Measurements from ENCODE around the gene MDN1. TPM values are rescaled to one million over a fixed set of nuclear protein-coding genes. Genes with fewer than 3 reads are reported as not detected.
A peak's percentile ranks its signal among the peaks of the same experiment; 100 is the strongest.
"Not testable (repeated sequence)": the region's sequence is repeated elsewhere in the genome, so short reads cannot be mapped to it uniquely, and the experiment has no call there.

MDN1 gene
- total RNA-seq, 1 experiment from 2014 or later: 117 TPM

GRCh38 chr6:89828988-89829471, 9.4 kb upstream of the MDN1 start:
- no peak overlapping the region for H2AK5ac ChIP-seq (ENCODE audit: insufficient read length, low read length)
- no peak overlapping the region for H3K18ac ChIP-seq (ENCODE audit: insufficient read length, low read depth, low read length)
- no peak overlapping the region for H2BK120ac ChIP-seq (ENCODE audit: low read depth, low read length, poor library complexity, severe bottlenecking)
- no peaks in the 10 kb centered on the region for H3K9me3 ChIP-seq (ENCODE audit: control insufficient read depth, low read depth, low read length)
- no peaks in the 10 kb centered on the region for H3K79me1 ChIP-seq (ENCODE audit: insufficient read depth, low read depth, low read length, poor library complexity, severe bottlenecking)
- H2BK15ac ChIP-seq (ENCODE audit: low read depth, low read length): no peak overlapping the region
- Mint-ChIP-seq H3K27ac (peak overlapping the region; percentile 88 to 99 (median 94)), H3K4me1 (peaks cover 15 to 17% of the 10 kb centered on the region in 2 experiments; a peak in 3 of 4 replicates), H3K36me3 (ENCODE audit: insufficient read depth in 1 of 3, low read depth in 3 of 3) (peaks cover 22 to 30% (median 28%) of the 10 kb centered on the region in 3 experiments), H3K4me3 (peak overlapping the region; percentile 89 to 98), H3K27me3 (ENCODE audit: low read depth) (no peaks in the 10 kb centered on the region), H3K9me3 (no peaks in the 10 kb centered on the region)
- no peak overlapping the region for H2BK12ac ChIP-seq (ENCODE audit: insufficient read length, low read depth, low read length)
- WGBS (ENCODE audit: extremely low coverage, insufficient read length, low lambda C conversion rate): no CpG with 5 or more reads among the region's 18 CpGs
- peak overlapping the region; percentile 60 for H3K4me2 ChIP-seq (ENCODE audit: insufficient read depth, insufficient read length, low read length)
- H3K14ac ChIP-seq (ENCODE audit: insufficient read depth, low read length): no peak overlapping the region
- no peak overlapping the region for H4K5ac ChIP-seq (ENCODE audit: insufficient read length, low read depth, low read length)
- H3K23me2 ChIP-seq (ENCODE audit: insufficient read length, low read depth, low read length, poor library complexity, severe bottlenecking): peaks cover 9% of the 10 kb centered on the region
- no peak overlapping the region for H3K27ac ChIP-seq (ENCODE audit: insufficient read length, low read depth, low read length)
- H3K23ac ChIP-seq (ENCODE audit: insufficient read length, low read depth, low read length): no peak overlapping the region
- H3K4me1 ChIP-seq (ENCODE audit: insufficient read depth, low read length): no peaks in the 10 kb centered on the region
- no peak overlapping the region for H3T11ph ChIP-seq (ENCODE audit: low read length)
- H3K9ac ChIP-seq (ENCODE audit: extremely low read depth, insufficient read length, low read length): peak overlapping the region; percentile 63
- no peaks in the 10 kb centered on the region for H3K27me3 ChIP-seq (ENCODE audit: insufficient read depth, low read length)
- H4K91ac ChIP-seq (ENCODE audit: insufficient read length, low read depth, low read length): no peak overlapping the region
- no peak overlapping the region for H2BK5ac ChIP-seq (ENCODE audit: insufficient read length, low read length)
- peaks cover 5% of the 10 kb centered on the region; the same call in 1 of the 2 replicates for H3K79me2 ChIP-seq (ENCODE audit: insufficient read depth, low read length)
- H4K8ac ChIP-seq (replicated peaks; ENCODE audit: insufficient read length, low read depth, low read length): no peak overlapping the region
- no peak overlapping the region for H2AFZ ChIP-seq (ENCODE audit: low read length)
- H3K4ac ChIP-seq (ENCODE audit: low read depth, low read length): no peak overlapping the region
- DNase-seq: no peak
- H2BK20ac ChIP-seq (ENCODE audit: low read depth, low read length, poor library complexity, severe bottlenecking): no peak overlapping the region
- no peak for TF ChIP-seq CTCF (conservative IDR thresholded peaks at IDR 0.05)
- H4K20me1 ChIP-seq (ENCODE audit: control insufficient read depth, insufficient read depth, insufficient read length): no peaks in the 10 kb centered on the region
- no peak overlapping the region for H3K56ac ChIP-seq (ENCODE audit: insufficient read length, low read depth, low read length)

- peaks cover 15 to 17% of the 10 kb centered on the region in 2 experiments; a peak in 3 of 4 replicates for H3K4me1 Mint-ChIP-seq
- H2AFZ ChIP-seq (ENCODE audit: low read length); H2BK5ac ChIP-seq (ENCODE audit: insufficient read length, low read length); H3T11ph ChIP-seq (ENCODE audit: low read length); H3K79me1 ChIP-seq (ENCODE audit: insufficient read depth, low read depth, low read length, poor library complexity, severe bottlenecking); H3K9me3 Mint-ChIP-seq; H3K79me2 ChIP-seq (ENCODE audit: insufficient read depth, low read length); H4K5ac ChIP-seq (ENCODE audit: insufficient read length, low read depth, low read length); H2BK20ac ChIP-seq (ENCODE audit: low read depth, low read length, poor library complexity, severe bottlenecking); H2BK15ac ChIP-seq (ENCODE audit: low read depth, low read length); H3K4me1 ChIP-seq (ENCODE audit: insufficient read depth, low read length); H3K9ac ChIP-seq (ENCODE audit: extremely low read depth, insufficient read length, low read length); H3K4ac ChIP-seq (ENCODE audit: low read depth, low read length); H3K27me3 ChIP-seq (ENCODE audit: insufficient read depth, low read length); H3K23me2 ChIP-seq (ENCODE audit: insufficient read length, low read depth, low read length, poor library complexity, severe bottlenecking); H4K20me1 ChIP-seq (ENCODE audit: control insufficient read depth, insufficient read depth, insufficient read length); H4K91ac ChIP-seq (ENCODE audit: insufficient read length, low read depth, low read length); H3K27ac ChIP-seq (ENCODE audit: insufficient read length, low read depth, low read length); DNase-seq; H3K18ac ChIP-seq (ENCODE audit: insufficient read length, low read depth, low read length); H2BK120ac ChIP-seq (ENCODE audit: low read depth, low read length, poor library complexity, severe bottlenecking); H3K27me3 Mint-ChIP-seq (ENCODE audit: low read depth); H3K9me3 ChIP-seq (ENCODE audit: control insufficient read depth, low read depth, low read length); H3K56ac ChIP-seq (ENCODE audit: insufficient read length, low read depth, low read length); H2BK12ac ChIP-seq (ENCODE audit: insufficient read length, low read depth, low read length); H2AK5ac ChIP-seq (ENCODE audit: insufficient read length, low read length); H3K14ac ChIP-seq (ENCODE audit: insufficient read depth, low read length); H4K8ac ChIP-seq (replicated peaks; ENCODE audit: insufficient read length, low read depth, low read length); H3K23ac ChIP-seq (ENCODE audit: insufficient read length, low read depth, low read length): not testable (repeated sequence)
- peaks cover 19 to 26% (median 24%) of the 10 kb centered on the region in 3 experiments for H3K36me3 Mint-ChIP-seq (ENCODE audit: insufficient read depth in 1 of 3, low read depth in 3 of 3)
- WGBS (ENCODE audit: extremely low coverage, insufficient read length, low lambda C conversion rate): no CpG with 5 or more reads among the region's 13 CpGs
- peak overlapping the region; percentile 60 for H3K4me2 ChIP-seq (ENCODE audit: insufficient read depth, insufficient read length, low read length)
- H3K4me3 Mint-ChIP-seq: peak overlapping the region; percentile 89 to 98
- H3K27ac Mint-ChIP-seq: peak overlapping the region; percentile 49 to 99 (median 88); a peak in 3 of 7 replicates
Observed at GRCh38 chr6:89828475-89828987, 8.9 kb upstream of the MDN1 start.
